A549 (cell line): ENCODE measurements around the gene PAFAH2. TPM values are rescaled to one million over a fixed set of nuclear protein-coding genes. Genes with fewer than 3 reads are reported as not detected.

Source experiments
- ATAC-seq, 2 experiments: fragments of 200-7000 bp in 1 of 2; fragments of >200 bp in 1 of 2; cut with Nextera tagmentation in 1 of 2; cut with Tn5 transposase in 1 of 2; 3 replicates each; pipeline versions ENCODE4 v1.8.0 to v1.9.1; 2018 to 2020; ENCODE audit warnings: mild to moderate bottlenecking in 1 of 2, moderate library complexity in 1 of 2
- CTCF ChIA-PET: fragments of 300-600 bp; sonication (Branson Sonifier 250); formaldehyde crosslinking; extraction: SDS; loops from one replicate; lab custom pipeline; 2021; ENCODE audit warnings: antibody characterized with exemption, inconsistent platforms; lab: Yijun Ruan, JAX
- POLR2A ChIA-PET: fragments of 350-600 bp; formaldehyde crosslinking; extraction: SDS; loops from one replicate; lab custom pipeline; 2021; ENCODE audit warnings: antibody characterized with exemption, inconsistent platforms; lab: Yijun Ruan, JAX
- DNase-seq, 2 experiments: peaks; one replicate each; pipeline versions ENCODE4 v3.0.0 to v3.0.0-alpha.2; 2011 to 2016; ENCODE audit warnings: low read depth in 1 of 2, low spot score in 1 of 2
- FAIRE-seq: peaks from 2 replicates; lab custom pipeline; 2011; peaks lifted over from hg19 to GRCh38; lab: Jason Lieb, UNC
- H3K27ac ChIP-seq, 2 experiments: fragments of >200 bp; sonication (Bioruptor Twin); formaldehyde crosslinking; 3 replicates each; pipeline ENCODE4 v1.5.1; 2016 to 2017
- H3K4me1 ChIP-seq: fragments of >200 bp; sonication (Bioruptor Twin); formaldehyde crosslinking; 3 replicates; pipeline ENCODE4 v1.6.1; 2016
- H3K4me2 ChIP-seq: fragments of >200 bp; sonication (Bioruptor Twin); formaldehyde crosslinking; 3 replicates; pipeline ENCODE4 v1.6.1; 2016
- H3K4me3 ChIP-seq: fragments of >200 bp; sonication (Bioruptor Twin); formaldehyde crosslinking; 3 replicates; pipeline ENCODE4 v1.5.1; 2016
- H3K9me3 ChIP-seq: fragments of >200 bp; sonication (Bioruptor Twin); formaldehyde crosslinking; 3 replicates; pipeline ENCODE4 v1.6.1; 2016
- BCL3 ChIP-seq: fragments of >200 bp; sonication (Bioruptor Twin); formaldehyde crosslinking; IDR thresholded peaks from 3 replicates; pipeline ENCODE4 v1.6.1; 2016
- BHLHE40 ChIP-seq: IDR thresholded peaks from 2 replicates; pipeline ENCODE4 v1.6.1; 2012; ENCODE audit warnings: low read depth, low read length, inconsistent platforms
- CEBPB ChIP-seq, 2 experiments: fragments of >200 bp in 1 of 2; sonication (Bioruptor Twin) in 1 of 2; formaldehyde crosslinking in 1 of 2; IDR thresholded peaks; 2 replicates each; pipeline ENCODE4 v1.6.1; 2012 to 2016
- E2F6 ChIP-seq: IDR thresholded peaks from 2 replicates; pipeline ENCODE4 v1.6.1; 2012; ENCODE audit warnings: low read depth, borderline replicate concordance
- EHMT2 ChIP-seq: fragments of 200-600 bp; sonication (generic); IDR thresholded peaks from 2 replicates; pipeline ENCODE4 v1.6.1; 2016; ENCODE audit warnings: antibody characterized with exemption, low read depth, mild to moderate bottlenecking, moderate library complexity
- FOSB ChIP-seq: fragments of 250-450 bp; sonication (Bioruptor Pico); IDR thresholded peaks from 2 replicates; pipeline ENCODE4 v1.5.0; 2020; ENCODE audit warnings: mild to moderate bottlenecking, moderate library complexity
- FOXS1 ChIP-seq: fragments of 250-450 bp; sonication (Bioruptor Pico); IDR thresholded peaks from 2 replicates; pipeline ENCODE4 v1.5.0; 2020; ENCODE audit warnings: mild to moderate bottlenecking, moderate library complexity
- GATA3 ChIP-seq: IDR thresholded peaks from 2 replicates; pipeline ENCODE4 v1.6.1; 2012; ENCODE audit warnings: borderline replicate concordance
- HES2 ChIP-seq: fragments of >200 bp; sonication (Bioruptor Twin); formaldehyde crosslinking; IDR thresholded peaks from 2 replicates; pipeline ENCODE4 v1.6.1; 2016
- HEYL ChIP-seq: fragments of 250-450 bp; sonication (Bioruptor Pico); IDR thresholded peaks from 2 replicates; pipeline ENCODE4 v1.8.0; 2021; ENCODE audit warnings: mild to moderate bottlenecking, moderate library complexity
- HOXA7 ChIP-seq: fragments of 250-450 bp; sonication (Bioruptor Pico); IDR thresholded peaks from 2 replicates; pipeline ENCODE4 v1.5.0; 2020; ENCODE audit warnings: mild to moderate bottlenecking, moderate library complexity
- HOXB13 ChIP-seq: fragments of 250-450 bp; sonication (Bioruptor Pico); IDR thresholded peaks from 2 replicates; pipeline ENCODE4 v1.5.0; 2020; ENCODE audit warnings: low read depth, mild to moderate bottlenecking, moderate library complexity
- JUN ChIP-seq, 2 experiments: fragments of >200 bp; sonication (Bioruptor Twin); formaldehyde crosslinking; IDR thresholded peaks; 2 replicates in 1 of 2; 3 replicates in 1 of 2; pipeline ENCODE4 v1.6.1; 2016 to 2017
- KDM1A ChIP-seq: fragments of 200-600 bp; sonication (generic); IDR thresholded peaks from 2 replicates; pipeline ENCODE4 v1.6.1; 2016; ENCODE audit warnings: low read depth, mild to moderate bottlenecking
- MAX ChIP-seq: IDR thresholded peaks from 2 replicates; pipeline ENCODE4 v1.6.1; 2012
- POLR2A ChIP-seq: IDR thresholded peaks from 2 replicates; pipeline ENCODE4 v1.6.1; 2012; ENCODE audit warnings: mild to moderate bottlenecking, low read length
- POLR2AphosphoS2 ChIP-seq: conservative IDR thresholded peaks from 2 replicates; pipeline ENCODE4 v1.6.1; 2012; ENCODE audit warnings: low read length, improper control_type of control experiment, inconsistent platforms
- RARB ChIP-seq: fragments of 250-450 bp; sonication (Bioruptor Pico); IDR thresholded peaks from 2 replicates; pipeline ENCODE4 v1.8.0; 2021; ENCODE audit warnings: mild to moderate bottlenecking, moderate library complexity
- SREBF2 ChIP-seq: fragments of 450-650 bp; IDR thresholded peaks from 2 replicates; pipeline ENCODE4 v1.6.1; 2014; ENCODE audit warnings: mild to moderate bottlenecking, moderate library complexity
- WGBS: methylation state at CpG from one replicate; pipeline ENCODE4 v1.1.6; 2017; ENCODE audit errors: missing lambda C conversion rate; 5-methylcytosine and 5-hydroxymethylcytosine counted together
- polyA plus RNA-seq, 4 experiments: library from polyadenylated mRNA; depleted of rRNA in 3 of 4; stranded (reverse); fragments of >200 nt; fragmentation: RNase III in 1 of 4; extraction: RNeasy Plus Mini Kit Qiagen cat#74134 plus additional on column Dnase treatment in 1 of 4; gene quantifications; 2 replicates in 3 of 4; 3 replicates in 1 of 4; pipeline ENCODE4 v1.2.3, GENCODE V29; 2011 to 2017

Gene PAFAH2
- polyA plus RNA-seq, 2 of the 4 experiments (the other 2 are of a cell fraction) = 6.3 to 13.7 TPM

GRCh38 chr1:25971066-25971810, 26.6 kb downstream of the PAFAH2 start:
- POLR2A ChIA-PET = no interaction called here
- Histone ChIP-seq H3K9me3 (no peaks in the 10 kb centered on the region), H3K4me1 (no peaks in the 10 kb centered on the region), H3K27ac (no peak overlapping the region), H3K4me2 (no peak overlapping the region), H3K4me3 (no peak overlapping the region)
- CTCF ChIA-PET = interaction anchor here (0.6 kb wide), 1 partner anchor 449 kb away, joined by 3 read pairs; no protein-coding TSS in a partner anchor
- no peak for ATAC-seq
- FAIRE-seq = no peak
- no peak for DNase-seq
- WGBS = 77% methylated on average over 8 of the region's 8 CpGs
- TF ChIP-seq GATA3 = no peak
- no peak for TF ChIP-seq MAX
- TF ChIP-seq HOXA7 (CRISPR knock-in tag) = no peak
- no peak for TF ChIP-seq EHMT2
- TF ChIP-seq POLR2A = no peak
- TF ChIP-seq HOXB13 = no peak
- no peak for TF ChIP-seq BCL3

- no peak for DNase-seq
- TF ChIP-seq HES2 = no peak
- no peak for TF ChIP-seq FOXS1 (CRISPR knock-in tag)
- no peak for TF ChIP-seq BCL3
- TF ChIP-seq HOXA7 (CRISPR knock-in tag) = no peak
- no peak for TF ChIP-seq FOSB (CRISPR knock-in tag)
- no peak for TF ChIP-seq RARB
- TF ChIP-seq CEBPB (IDR thresholded peaks at IDR 0.05) = no peak
- TF ChIP-seq E2F6 = no peak
- no peak for TF ChIP-seq HEYL (CRISPR knock-in tag)
- no peak for TF ChIP-seq KDM1A
- no peak for TF ChIP-seq SREBF2
- no peak for TF ChIP-seq BHLHE40
- TF ChIP-seq POLR2A = no peak
- TF ChIP-seq, all 56 proteins: peak for 0
- no peak overlapping the region for H3K27ac ChIP-seq
- POLR2A ChIA-PET = no interaction called here
- H3K9me3 ChIP-seq = no peaks in the 10 kb centered on the region
- FAIRE-seq = no peak
- no peak overlapping the region for H3K4me2 ChIP-seq
- CTCF ChIA-PET = no interaction called here
- ATAC-seq = no peak
- no peaks in the 10 kb centered on the region for H3K4me1 ChIP-seq
- WGBS = 92% methylated on average over 3 of the region's 3 CpGs
- H3K4me3 ChIP-seq = no peak overlapping the region
These were observed 30.6 kb downstream of the PAFAH2 start for GRCh38 chr1:25967308-25967707.

GRCh38 chr1:25959611-25960010, 38.3 kb downstream of the PAFAH2 start:
- H3K4me2 ChIP-seq = no peak overlapping the region
- WGBS = 97% methylated on average over 2 of the region's 2 CpGs
- no peaks in the 10 kb centered on the region for H3K9me3 ChIP-seq
- CTCF ChIA-PET = interaction anchor here (1.1 kb wide), 1 partner anchor 16 kb away, joined by 3 read pairs; no protein-coding TSS in a partner anchor
- no peak overlapping the region for H3K27ac ChIP-seq
- ATAC-seq (no peak), DNase-seq (no peak), FAIRE-seq (no peak)
- no peak overlapping the region for H3K4me3 ChIP-seq
- TF ChIP-seq JUN (IDR thresholded peaks at IDR 0.05) (no peak), POLR2AphosphoS2 (no peak)
- no peaks in the 10 kb centered on the region for H3K4me1 ChIP-seq
- POLR2A ChIA-PET = no interaction called here
